H9 (cell line): ENCODE measurements around the gene TACC2. TPM values are rescaled to one million over a fixed set of nuclear protein-coding genes. Genes with fewer than 3 reads are reported as not detected.
A peak's percentile ranks its signal among the peaks of the same experiment; 100 is the strongest.

Experiments
- DNase-seq: peaks from one replicate; pipeline ENCODE4 v3.0.0-alpha.2; 2017
- H2AFZ ChIP-seq: one replicate; pipeline ENCODE4 v1.6.1; 2013; ENCODE audit warnings: mild to moderate bottlenecking, low read length, control low read depth, moderate library complexity
- H2AK5ac ChIP-seq: 2 replicates; pipeline ENCODE4 v1.6.1; 2013; ENCODE audit warnings: low read length, control low read depth, mixed read lengths; ENCODE audit not compliant: insufficient read length
- H2BK120ac ChIP-seq: one replicate; pipeline ENCODE4 v1.6.1; 2013; ENCODE audit warnings: low read depth, mild to moderate bottlenecking, low read length, control low read depth, inconsistent platforms; ENCODE audit not compliant: poor library complexity, severe bottlenecking
- H2BK12ac ChIP-seq: 2 replicates; pipeline ENCODE4 v1.6.1; 2013; ENCODE audit warnings: low read length, control low read depth, mixed read lengths, low read depth; ENCODE audit not compliant: insufficient read length
- H2BK15ac ChIP-seq: 2 replicates; pipeline ENCODE4 v1.6.1; 2013; ENCODE audit warnings: low read depth, low read length, control low read depth
- H2BK20ac ChIP-seq: one replicate; pipeline ENCODE4 v1.6.1; 2013; ENCODE audit warnings: low read depth, mild to moderate bottlenecking, low read length, control low read depth, inconsistent platforms; ENCODE audit not compliant: poor library complexity, severe bottlenecking
- H2BK5ac ChIP-seq: 2 replicates; pipeline ENCODE4 v1.6.1; 2013; ENCODE audit warnings: low read length, control low read depth, mixed read lengths; ENCODE audit not compliant: insufficient read length
- H3K14ac ChIP-seq: 2 replicates; pipeline ENCODE4 v1.6.1; 2013; ENCODE audit warnings: low read length, control low read depth; ENCODE audit not compliant: insufficient read depth
- H3K18ac ChIP-seq: 2 replicates; pipeline ENCODE4 v1.6.1; 2013; ENCODE audit warnings: low read depth, mild to moderate bottlenecking, mixed read lengths, low read length, control low read depth; ENCODE audit not compliant: insufficient read length
- H3K23ac ChIP-seq: 2 replicates; pipeline ENCODE4 v1.6.1; 2013; ENCODE audit warnings: low read length, control low read depth, mixed read lengths, low read depth; ENCODE audit not compliant: insufficient read length
- H3K23me2 ChIP-seq: 2 replicates; pipeline ENCODE4 v1.6.1; 2013; ENCODE audit warnings: low read depth, mild to moderate bottlenecking, mixed read lengths, low read length, control low read depth; ENCODE audit not compliant: insufficient read length, poor library complexity, severe bottlenecking
- H3K27ac ChIP-seq: 2 replicates; pipeline ENCODE4 v1.5.1; 2013; ENCODE audit warnings: low read length, control low read depth, mixed read lengths, low read depth; ENCODE audit not compliant: insufficient read length
- H3K27me3 ChIP-seq: 2 replicates; pipeline ENCODE4 v1.6.1; 2013; ENCODE audit warnings: low read length, control low read depth, inconsistent platforms; ENCODE audit not compliant: insufficient read depth
- H3K4ac ChIP-seq: 2 replicates; pipeline ENCODE4 v1.6.1; 2013; ENCODE audit warnings: low read depth, mild to moderate bottlenecking, control low read depth, inconsistent platforms, low read length, moderate library complexity
- H3K4me1 ChIP-seq: 2 replicates; pipeline ENCODE4 v1.6.1; 2013; ENCODE audit warnings: low read length, control low read depth, inconsistent platforms; ENCODE audit not compliant: insufficient read depth
- H3K4me2 ChIP-seq: 2 replicates; pipeline ENCODE4 v1.6.1; 2013; ENCODE audit warnings: low read length, control low read depth, mixed read lengths; ENCODE audit not compliant: insufficient read length, insufficient read depth
- H3K56ac ChIP-seq: 2 replicates; pipeline ENCODE4 v1.6.1; 2013; ENCODE audit warnings: low read depth, mild to moderate bottlenecking, mixed read lengths, low read length, control low read depth; ENCODE audit not compliant: insufficient read length
- H3K79me1 ChIP-seq: 2 replicates; pipeline ENCODE4 v1.6.1; 2013; ENCODE audit warnings: low read depth, mild to moderate bottlenecking, moderate library complexity, low read length, control low read depth, inconsistent platforms; ENCODE audit not compliant: insufficient read depth, poor library complexity, severe bottlenecking
- H3K79me2 ChIP-seq: 2 replicates; pipeline ENCODE4 v1.6.1; 2013; ENCODE audit warnings: low read length, control low read depth, inconsistent platforms; ENCODE audit not compliant: insufficient read depth
- H3K9ac ChIP-seq: 2 replicates; pipeline ENCODE4 v1.6.1; 2013; ENCODE audit warnings: low read length, control low read depth, mixed read lengths; ENCODE audit not compliant: insufficient read length; ENCODE audit errors: extremely low read depth
- H3K9me3 ChIP-seq: one replicate; pipeline ENCODE4 v1.6.1; 2013; ENCODE audit warnings: low read depth, low read length, inconsistent platforms; ENCODE audit not compliant: control insufficient read depth
- H3T11ph ChIP-seq: one replicate; pipeline ENCODE4 v1.6.1; 2013; ENCODE audit warnings: mild to moderate bottlenecking, low read length, control low read depth, inconsistent platforms
- H4K20me1 ChIP-seq: one replicate; pipeline ENCODE4 v1.6.1; 2013; ENCODE audit not compliant: control insufficient read depth, insufficient read length, insufficient read depth
- H4K5ac ChIP-seq: 2 replicates; pipeline ENCODE4 v1.6.1; 2013; ENCODE audit warnings: low read depth, mild to moderate bottlenecking, mixed read lengths, low read length, control low read depth; ENCODE audit not compliant: insufficient read length
- H4K8ac ChIP-seq: replicated peaks from 2 replicates; pipeline ENCODE4 v1.6.1; 2013; ENCODE audit warnings: low read length, control low read depth, mixed read lengths, low read depth; ENCODE audit not compliant: insufficient read length
- H4K91ac ChIP-seq: 2 replicates; pipeline ENCODE4 v1.6.1; 2013; ENCODE audit warnings: low read depth, mild to moderate bottlenecking, moderate library complexity, mixed read lengths, low read length, control low read depth; ENCODE audit not compliant: insufficient read length
- H3K27ac Mint-ChIP-seq, 3 experiments: 2 replicates in 2 of 3; 3 replicates in 1 of 3; pipeline ENCODE4 v1.8.0; 2020 to 2021; ENCODE audit warnings: mixed read lengths in 3 of 3, mild to moderate bottlenecking in 1 of 3, moderate library complexity in 1 of 3
- H3K27me3 Mint-ChIP-seq: 2 replicates; pipeline ENCODE4 v1.8.0; 2021; ENCODE audit warnings: low read depth, mild to moderate bottlenecking, moderate library complexity, mixed read lengths
- H3K36me3 Mint-ChIP-seq, 3 experiments: 2 replicates in 2 of 3; 3 replicates in 1 of 3; pipeline ENCODE4 v1.8.0; 2020 to 2021; ENCODE audit warnings: low read depth in 3 of 3, mixed read lengths in 3 of 3; ENCODE audit not compliant: insufficient read depth in 1 of 3
- H3K4me1 Mint-ChIP-seq, 2 experiments: 2 replicates each; pipeline ENCODE4 v1.8.0; 2020; ENCODE audit warnings: mixed read lengths in 2 of 2
- H3K4me3 Mint-ChIP-seq, 2 experiments: 2 replicates in 1 of 2; 3 replicates in 1 of 2; pipeline ENCODE4 v1.8.0; 2020 to 2021; ENCODE audit warnings: mild to moderate bottlenecking in 2 of 2, mixed read lengths in 2 of 2, moderate library complexity in 1 of 2
- H3K9me3 Mint-ChIP-seq, 2 experiments: 2 replicates in 1 of 2; 3 replicates in 1 of 2; pipeline ENCODE4 v1.8.0; 2020; ENCODE audit warnings: mild to moderate bottlenecking in 2 of 2, mixed read lengths in 2 of 2, moderate library complexity in 1 of 2
- WGBS: extraction: QIAGEN DNeasy Blood & Tissue Kit; methylation state at CpG from one replicate; pipeline ENCODE4 v1.1.7; 2013; ENCODE audit warnings: missing lambda C conversion rate, low lambda C conversion rate, mixed read lengths; ENCODE audit not compliant: insufficient read length; ENCODE audit errors: extremely low coverage; 5-methylcytosine and 5-hydroxymethylcytosine counted together
- total RNA-seq: library from RNA; stranded (reverse); gene quantifications from 2 replicates; pipeline ENCODE4 v1.2.1, GENCODE V29; 2021
- TF ChIP-seq, protein P1 (sequence below): fragments of 200-600 bp; sonication (generic); conservative IDR thresholded peaks from 3 replicates; pipeline ENCODE4 v1.8.0; 2021; ENCODE audit warnings: antibody characterized with exemption, mild to moderate bottlenecking

Gene TACC2
- total RNA-seq, 1 experiment from 2014 or later: 58.1 TPM

DNA sequence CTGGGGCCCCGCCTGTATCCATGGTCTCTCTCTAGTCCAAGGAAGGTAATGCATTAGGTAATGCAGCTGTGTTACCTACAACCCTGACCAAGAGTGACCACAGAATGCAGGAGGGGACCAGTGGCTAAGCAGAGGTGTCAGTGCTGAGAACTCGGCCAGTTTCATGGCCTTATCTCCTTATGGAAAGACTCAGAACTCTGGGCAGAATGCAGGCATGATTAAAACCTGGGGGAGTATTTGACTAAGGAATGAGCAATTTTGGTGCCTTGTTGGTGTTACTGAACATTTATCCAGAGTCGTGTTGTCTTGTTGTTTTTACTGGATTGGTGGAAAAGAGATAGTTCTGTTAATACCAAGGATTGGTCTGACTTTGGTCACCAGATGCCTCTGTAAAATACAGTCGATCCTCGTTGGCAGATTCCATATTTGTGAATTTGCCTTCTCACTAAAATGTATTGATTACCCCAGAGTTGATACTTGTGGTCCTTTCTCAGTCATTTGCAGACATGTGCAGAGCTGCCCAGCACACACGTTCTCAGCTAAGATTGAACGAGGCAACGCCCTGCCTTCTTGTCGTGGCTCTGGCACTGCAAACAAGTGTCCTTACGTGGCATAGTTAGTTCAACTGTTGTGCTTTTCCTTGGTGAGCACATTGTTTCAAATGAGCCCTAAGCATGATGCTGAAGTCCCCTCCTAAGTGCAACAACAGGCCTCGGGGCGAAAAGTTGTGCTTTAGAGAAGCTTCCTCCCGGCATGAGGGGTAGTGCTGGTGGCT is 146.5 kb downstream of the TACC2 start:
- no peak overlapping the region for H2BK120ac ChIP-seq
- no peak overlapping the region; the same call in 1 of the 2 replicates for H3K14ac ChIP-seq
- no peak overlapping the region for H2BK20ac ChIP-seq
- no peak overlapping the region for H3K56ac ChIP-seq
- H3K9me3 Mint-ChIP-seq: no peaks in the 10 kb centered on the region
- H3K79me1 ChIP-seq: no peaks in the 10 kb centered on the region
- H4K5ac ChIP-seq: no peak overlapping the region
- no peak overlapping the region for H4K8ac ChIP-seq
- no peak overlapping the region for H2AK5ac ChIP-seq
- H3K27ac ChIP-seq: no peak overlapping the region
- peaks cover 9 to 20% (median 16%) of the 10 kb centered on the region in 3 experiments for H3K36me3 Mint-ChIP-seq
- no peak overlapping the region for H3K4me3 Mint-ChIP-seq
- H3K27ac Mint-ChIP-seq: 0 out of 7 replicates have a peak overlapping the region, but pooled peaks of 1 of the 3 experiments have one; percentile 0
- H2AFZ ChIP-seq: no peak overlapping the region
- no peak overlapping the region for H4K91ac ChIP-seq
- no peak overlapping the region for H3K9ac ChIP-seq
- H3K23me2 ChIP-seq: no peaks in the 10 kb centered on the region
- H2BK15ac ChIP-seq: no peak overlapping the region
- no CpG with 5 or more reads among the region's 13 CpGs for WGBS
- no peaks in the 10 kb centered on the region for H3K9me3 ChIP-seq
- no peaks in the 10 kb centered on the region for H3K27me3 ChIP-seq
- no peak overlapping the region for H2BK12ac ChIP-seq
- H4K20me1 ChIP-seq: no peaks in the 10 kb centered on the region
- H3T11ph ChIP-seq: no peak overlapping the region
- H3K4ac ChIP-seq: no peak overlapping the region
- H3K23ac ChIP-seq: no peak overlapping the region
- no peaks in the 10 kb centered on the region for H3K27me3 Mint-ChIP-seq
- H3K4me2 ChIP-seq: no peak overlapping the region
- no peaks in the 10 kb centered on the region for H3K4me1 ChIP-seq
- DNase-seq: no peak
- TF ChIP-seq, protein P1, sequence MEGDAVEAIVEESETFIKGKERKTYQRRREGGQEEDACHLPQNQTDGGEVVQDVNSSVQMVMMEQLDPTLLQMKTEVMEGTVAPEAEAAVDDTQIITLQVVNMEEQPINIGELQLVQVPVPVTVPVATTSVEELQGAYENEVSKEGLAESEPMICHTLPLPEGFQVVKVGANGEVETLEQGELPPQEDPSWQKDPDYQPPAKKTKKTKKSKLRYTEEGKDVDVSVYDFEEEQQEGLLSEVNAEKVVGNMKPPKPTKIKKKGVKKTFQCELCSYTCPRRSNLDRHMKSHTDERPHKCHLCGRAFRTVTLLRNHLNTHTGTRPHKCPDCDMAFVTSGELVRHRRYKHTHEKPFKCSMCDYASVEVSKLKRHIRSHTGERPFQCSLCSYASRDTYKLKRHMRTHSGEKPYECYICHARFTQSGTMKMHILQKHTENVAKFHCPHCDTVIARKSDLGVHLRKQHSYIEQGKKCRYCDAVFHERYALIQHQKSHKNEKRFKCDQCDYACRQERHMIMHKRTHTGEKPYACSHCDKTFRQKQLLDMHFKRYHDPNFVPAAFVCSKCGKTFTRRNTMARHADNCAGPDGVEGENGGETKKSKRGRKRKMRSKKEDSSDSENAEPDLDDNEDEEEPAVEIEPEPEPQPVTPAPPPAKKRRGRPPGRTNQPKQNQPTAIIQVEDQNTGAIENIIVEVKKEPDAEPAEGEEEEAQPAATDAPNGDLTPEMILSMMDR: no peak
- no peak overlapping the region for H3K18ac ChIP-seq
- H3K4me1 Mint-ChIP-seq: peaks cover 22 to 24% of the 10 kb centered on the region in 2 experiments
- H3K79me2 ChIP-seq: no peaks in the 10 kb centered on the region
- H2BK5ac ChIP-seq: no peak overlapping the region
